HG02884 (cell line): ENCODE data around the gene CENPC.

Source experiments
- ATAC-seq: cut with Tn5 transposase; IDR thresholded peaks from one replicate; pipeline ENCODE4 v1.9.1; 2021; ENCODE audit warnings: mild to moderate bottlenecking, moderate library complexity; ENCODE audit not compliant: unreplicated experiment

Gene CENPC, protein sequence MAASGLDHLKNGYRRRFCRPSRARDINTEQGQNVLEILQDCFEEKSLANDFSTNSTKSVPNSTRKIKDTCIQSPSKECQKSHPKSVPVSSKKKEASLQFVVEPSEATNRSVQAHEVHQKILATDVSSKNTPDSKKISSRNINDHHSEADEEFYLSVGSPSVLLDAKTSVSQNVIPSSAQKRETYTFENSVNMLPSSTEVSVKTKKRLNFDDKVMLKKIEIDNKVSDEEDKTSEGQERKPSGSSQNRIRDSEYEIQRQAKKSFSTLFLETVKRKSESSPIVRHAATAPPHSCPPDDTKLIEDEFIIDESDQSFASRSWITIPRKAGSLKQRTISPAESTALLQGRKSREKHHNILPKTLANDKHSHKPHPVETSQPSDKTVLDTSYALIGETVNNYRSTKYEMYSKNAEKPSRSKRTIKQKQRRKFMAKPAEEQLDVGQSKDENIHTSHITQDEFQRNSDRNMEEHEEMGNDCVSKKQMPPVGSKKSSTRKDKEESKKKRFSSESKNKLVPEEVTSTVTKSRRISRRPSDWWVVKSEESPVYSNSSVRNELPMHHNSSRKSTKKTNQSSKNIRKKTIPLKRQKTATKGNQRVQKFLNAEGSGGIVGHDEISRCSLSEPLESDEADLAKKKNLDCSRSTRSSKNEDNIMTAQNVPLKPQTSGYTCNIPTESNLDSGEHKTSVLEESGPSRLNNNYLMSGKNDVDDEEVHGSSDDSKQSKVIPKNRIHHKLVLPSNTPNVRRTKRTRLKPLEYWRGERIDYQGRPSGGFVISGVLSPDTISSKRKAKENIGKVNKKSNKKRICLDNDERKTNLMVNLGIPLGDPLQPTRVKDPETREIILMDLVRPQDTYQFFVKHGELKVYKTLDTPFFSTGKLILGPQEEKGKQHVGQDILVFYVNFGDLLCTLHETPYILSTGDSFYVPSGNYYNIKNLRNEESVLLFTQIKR

DNA sequence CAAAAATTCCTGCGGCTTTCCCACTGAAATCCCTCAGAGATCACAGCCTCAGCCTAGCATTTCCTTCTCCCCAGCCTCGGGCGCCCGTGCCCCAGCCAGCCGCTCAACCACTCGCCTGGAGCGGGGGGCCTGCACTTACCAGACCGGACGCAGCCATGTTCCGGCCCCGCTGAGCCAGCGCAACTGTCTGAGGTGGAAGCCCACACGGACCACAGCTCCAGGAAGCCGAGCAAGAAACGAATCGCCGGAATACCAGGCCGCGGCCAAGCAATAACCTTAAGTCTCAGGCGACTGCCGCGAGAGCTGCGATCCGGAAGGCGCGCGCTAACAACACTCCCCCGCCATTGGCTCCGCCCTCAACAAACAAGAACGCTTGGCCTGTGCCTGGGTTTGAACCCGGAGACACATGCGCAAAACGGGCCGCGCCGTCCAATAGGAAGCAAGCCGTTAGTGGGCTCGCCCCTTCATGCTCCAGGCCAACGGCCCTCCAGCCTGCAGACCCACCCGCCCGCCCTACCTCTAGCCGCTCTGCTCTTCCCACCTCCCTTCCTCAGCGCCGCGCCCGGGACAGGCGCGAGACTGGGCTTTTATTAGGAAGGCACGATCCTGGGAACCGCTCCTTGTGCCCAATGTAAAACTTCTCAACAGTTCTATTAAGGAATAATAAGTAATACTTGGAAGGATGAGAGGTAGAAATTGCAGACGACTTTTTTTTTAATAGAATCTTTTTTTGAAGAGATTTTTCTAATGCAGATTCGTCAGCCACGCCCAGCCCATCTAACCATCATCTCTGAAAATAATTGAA lies at the start of gene CENPC:
CENPC (minus strand) TSS at position 305 of the 805 bp plus-strand sequence; CDS start at position 157, 148 bp downstream.
- peak; percentile 92 for ATAC-seq

DNA sequence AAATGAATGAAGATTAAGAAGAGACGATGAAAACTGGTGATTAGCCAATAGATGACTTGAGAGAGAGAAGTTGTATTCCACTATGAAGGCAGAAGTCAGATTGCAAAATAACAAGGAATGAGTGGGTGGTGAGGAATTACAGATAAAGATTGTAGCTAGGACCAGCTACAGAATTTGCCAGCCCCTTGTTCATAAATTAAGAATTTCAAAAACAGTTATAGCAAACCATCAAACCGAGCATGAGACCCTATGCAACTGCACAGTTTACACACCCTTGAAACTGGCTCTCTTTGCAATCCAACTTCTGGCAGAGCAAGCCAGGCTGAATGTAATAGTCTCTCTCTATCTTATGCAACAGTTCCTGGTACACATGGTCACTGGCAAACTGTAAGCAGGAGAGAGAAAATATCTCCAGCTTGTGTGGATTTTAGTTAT lies 48.5 kb upstream of the CENPC start:
- ATAC-seq: no peak

DNA sequence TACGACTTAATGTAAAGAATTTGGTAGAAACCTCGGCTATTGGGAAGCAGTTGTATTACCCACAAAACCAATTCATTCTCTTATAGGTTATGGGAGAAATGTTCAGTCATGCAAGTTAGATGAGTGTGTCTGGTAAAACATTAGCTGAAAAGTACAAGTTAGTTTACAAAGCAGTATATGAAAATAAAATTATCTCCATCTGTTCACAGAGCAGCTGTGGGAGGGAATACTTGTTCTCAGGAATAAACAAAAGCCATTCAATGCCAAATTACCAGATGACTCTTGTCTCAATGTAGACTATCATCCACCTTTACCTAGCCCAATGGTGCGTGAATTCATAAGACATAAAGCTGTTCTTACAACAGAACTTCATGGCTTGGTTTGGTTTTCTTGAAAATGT lies 41.9 kb upstream of the CENPC start:
- ATAC-seq: no peak

DNA sequence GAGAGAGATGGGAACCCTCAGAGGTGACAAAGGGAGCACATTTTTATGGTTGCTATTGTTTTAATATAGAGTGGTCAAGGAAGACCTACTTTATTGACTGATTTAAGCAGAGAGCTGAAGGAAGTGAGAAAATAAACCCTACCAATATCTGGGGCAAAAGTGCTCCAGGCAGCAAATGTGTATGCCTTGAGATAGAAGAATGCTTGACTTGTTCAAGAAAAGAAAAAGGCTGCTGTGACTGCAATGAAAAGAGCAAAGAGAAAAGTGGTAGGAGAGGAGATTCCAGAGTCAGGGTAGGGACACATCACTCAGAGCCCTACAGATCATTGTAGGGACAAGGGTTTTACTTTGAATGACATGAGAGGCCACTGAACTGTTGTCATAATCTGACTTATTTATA lies 39.2 kb upstream of the CENPC start:
- ATAC-seq: no peak

DNA sequence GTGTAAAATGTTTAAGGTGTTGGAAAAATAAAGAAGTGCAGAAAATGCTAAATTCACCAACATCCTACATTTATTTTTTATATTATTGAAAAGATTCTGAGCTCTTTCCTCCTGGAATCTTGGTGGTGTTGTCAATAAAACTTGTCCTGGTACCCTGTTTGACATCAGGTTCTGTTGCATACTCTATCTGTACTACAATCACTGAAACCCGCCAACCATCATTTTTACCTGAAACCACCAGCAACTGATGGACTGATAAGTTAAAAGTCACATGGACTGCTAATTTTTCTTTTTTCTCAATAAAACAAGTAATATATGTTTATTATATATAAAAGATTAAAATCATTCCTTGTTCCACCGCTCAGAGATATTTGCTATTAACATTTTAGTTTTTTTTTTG lies 36.6 kb upstream of the CENPC start:
- no peak for ATAC-seq

DNA sequence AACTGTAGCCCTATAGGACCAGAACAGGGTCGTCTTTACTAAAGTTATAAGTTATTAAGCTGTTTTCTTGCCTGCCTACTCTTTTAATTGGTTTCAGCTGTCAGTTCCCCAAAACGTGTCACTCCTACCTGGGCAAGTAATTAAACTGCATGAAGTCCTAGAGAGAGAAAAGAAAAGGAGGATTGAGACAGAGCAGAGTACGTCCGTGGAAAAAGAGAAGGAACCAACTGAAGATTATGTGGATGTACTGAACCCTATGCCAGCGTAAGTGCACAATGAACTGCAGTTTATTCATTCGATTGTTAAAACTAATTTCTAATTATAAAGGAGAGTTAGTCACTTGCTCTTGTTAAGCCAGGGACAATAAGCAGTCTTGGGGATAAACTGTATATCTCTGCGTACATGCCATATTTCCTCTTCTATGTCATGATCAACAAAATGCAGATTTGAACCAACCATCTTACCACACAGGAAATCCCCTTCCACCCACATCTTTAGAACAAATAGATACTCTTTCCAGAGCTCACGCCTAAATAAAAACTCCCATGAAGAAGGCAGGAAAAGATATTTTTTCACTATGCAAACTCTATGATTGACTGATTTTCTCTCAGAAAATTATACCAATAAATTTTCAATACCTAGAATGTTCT lies 36.0 kb upstream of the CENPC start:
- ATAC-seq: peak; percentile 51

DNA sequence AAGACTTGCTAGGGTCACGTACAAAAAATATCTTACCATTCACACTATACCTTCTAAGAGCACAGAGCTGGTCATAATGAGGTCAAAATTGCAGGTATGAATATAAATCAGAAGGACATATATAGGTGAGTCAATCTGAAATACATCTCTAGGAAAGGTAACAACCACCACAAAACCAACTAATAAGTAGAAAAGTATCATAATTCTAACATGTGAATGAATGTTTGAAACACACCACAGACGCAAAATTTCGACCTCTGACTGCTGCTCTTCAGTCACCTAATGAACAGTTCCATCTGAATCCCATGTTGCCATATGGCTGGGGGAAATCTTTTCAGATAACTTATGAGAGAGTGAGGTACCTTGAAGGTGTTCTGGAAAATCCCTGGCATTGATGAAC lies 35.3 kb upstream of the CENPC start:
- ATAC-seq: peak; percentile 42

DNA sequence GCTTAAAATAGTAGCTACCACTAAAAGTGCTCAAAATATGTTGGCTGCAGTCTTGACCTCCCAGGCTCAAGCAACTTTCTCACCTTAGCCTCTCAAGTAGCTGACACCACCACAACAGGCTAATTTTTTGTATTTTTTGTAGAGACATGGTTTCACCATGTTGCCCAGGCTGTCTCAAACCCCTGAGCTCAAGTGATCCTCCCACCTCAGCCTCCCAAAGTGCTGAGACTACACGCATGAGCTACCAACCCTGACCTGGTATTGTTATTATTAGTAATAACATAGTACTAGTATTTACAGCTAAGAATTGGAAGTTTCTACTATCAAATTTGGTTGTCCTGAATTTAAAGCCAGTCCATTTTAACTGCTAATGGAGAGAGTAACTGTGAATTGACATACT lies 31.2 kb upstream of the CENPC start:
- ATAC-seq: peak; percentile 37

DNA sequence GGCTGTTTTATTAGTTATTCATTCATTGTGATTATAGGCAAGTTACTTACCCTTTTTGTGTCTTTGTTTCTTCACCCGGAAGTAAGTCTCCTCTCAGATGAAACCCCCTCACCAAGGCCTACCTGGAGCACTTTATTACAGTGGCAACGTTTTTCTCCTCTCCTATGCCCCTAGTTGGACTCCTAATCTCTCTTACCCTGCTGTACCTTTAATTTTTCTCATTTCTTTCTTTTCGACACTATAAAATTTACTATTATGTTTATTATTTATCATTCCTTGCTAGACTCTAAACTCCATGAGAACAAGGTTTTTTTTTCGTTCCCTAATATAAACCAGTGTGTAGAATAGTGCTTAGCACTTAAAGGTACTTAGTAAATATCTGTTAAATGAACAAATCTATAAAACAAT lies 30.8 kb upstream of the CENPC start:
- ATAC-seq: no peak

DNA sequence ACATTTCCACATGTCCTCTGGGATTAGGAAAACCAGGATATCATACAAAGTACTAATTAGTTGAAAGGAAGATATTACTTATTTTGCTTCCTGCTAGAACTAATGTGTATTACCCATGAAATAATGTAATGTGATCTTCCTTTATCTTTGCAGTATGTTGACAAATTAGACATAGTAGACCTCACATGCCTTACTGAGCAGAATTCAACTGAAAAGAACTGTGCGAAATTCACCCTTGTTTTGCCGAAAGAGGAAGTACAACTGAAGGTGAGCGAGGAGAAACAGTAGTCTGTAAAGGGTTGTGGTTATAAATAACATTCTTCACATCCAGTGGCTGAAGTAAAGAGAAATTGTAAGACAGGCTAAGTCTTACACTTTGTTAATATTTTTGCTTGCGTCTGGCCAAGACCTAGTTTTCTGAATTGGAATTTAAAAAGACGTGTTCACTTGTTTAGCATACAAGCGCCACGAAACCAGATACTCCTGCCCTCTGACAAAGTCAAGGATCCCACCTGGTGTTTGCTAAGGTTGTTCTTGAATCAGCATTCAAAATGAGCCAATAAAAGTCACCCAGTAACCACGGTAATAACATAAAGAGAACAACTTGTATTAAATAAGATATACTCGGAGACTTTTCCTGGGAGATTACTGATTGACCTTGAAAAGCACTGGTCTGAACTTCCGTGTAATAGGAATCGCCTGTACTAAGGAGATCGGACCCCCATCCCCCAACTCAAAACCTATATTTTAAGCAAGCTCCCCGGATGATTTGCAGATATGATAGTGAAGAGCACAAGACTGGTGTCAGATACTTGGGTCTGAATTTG lies 30.1 kb upstream of the CENPC start:
- peak; percentile 88 for ATAC-seq

DNA sequence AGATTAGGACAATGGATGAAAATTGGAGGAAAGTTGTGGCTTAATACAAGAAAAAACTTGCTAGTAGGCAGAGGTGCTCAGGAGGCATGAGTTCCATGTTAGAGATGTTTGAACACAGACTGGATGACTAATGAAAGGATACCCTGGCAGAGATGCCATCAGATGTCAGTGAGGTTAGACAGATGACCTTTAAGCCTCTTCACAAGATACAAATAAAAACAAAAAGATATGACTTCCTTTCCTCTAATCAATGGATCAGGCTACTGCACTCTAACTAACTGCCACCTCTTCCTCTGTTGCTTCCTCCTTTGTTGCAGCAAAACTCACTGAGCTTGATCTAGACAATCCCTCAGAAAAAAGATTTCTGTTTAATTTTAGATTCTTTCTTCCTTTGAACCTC lies 27.9 kb upstream of the CENPC start:
- no peak for ATAC-seq

- ATAC-seq: no peak
Observed at GRCh38 chr4:67571975-67572374, 26.7 kb upstream of the CENPC start.

DNA sequence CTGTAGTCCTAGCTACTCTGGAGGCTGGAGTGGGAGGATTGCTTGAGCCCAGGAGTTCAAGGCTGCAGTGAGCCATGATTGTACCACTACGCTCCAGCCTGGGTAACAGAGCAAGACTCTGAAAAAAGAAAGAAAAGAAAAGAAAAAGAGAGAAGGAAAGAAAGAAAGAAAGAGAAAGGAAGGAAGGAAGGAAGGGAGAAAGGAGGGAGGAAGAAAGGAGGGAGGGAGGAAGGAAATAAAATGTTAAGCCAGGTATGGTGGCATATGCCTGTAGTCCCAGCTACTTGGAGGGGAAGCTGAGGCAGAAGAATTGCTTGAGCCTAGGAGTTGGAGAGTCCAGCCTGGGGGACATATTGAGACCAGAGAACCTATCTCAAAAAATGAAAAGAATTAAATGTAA lies 25.2 kb upstream of the CENPC start:
- ATAC-seq: no peak

GRCh38 chr4:67568820-67569219 lies 23.5 kb upstream of the CENPC start:
- no peak for ATAC-seq

DNA sequence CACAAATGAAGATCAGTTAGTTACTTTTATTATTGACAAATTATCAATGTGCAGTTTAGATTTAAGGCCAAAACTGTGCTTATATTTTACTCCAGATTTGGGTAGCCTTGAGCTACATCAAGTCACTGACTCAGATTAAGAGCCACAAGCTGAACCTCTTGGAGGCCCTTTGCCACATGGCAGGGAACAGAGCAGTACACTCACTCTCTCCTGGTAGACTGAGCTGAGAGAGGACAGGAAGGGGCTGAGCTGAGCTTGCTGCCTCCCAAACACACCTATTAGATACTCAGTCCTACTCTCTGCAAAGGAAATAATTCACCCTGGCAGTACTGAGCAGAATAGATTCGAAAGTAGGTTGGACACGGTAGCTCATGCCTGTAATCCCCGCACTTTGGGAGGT lies 21.0 kb upstream of the CENPC start:
- ATAC-seq: no peak

- no peak for ATAC-seq
Observed at GRCh38 chr4:67565284-67565683, 20.0 kb upstream of the CENPC start.

DNA sequence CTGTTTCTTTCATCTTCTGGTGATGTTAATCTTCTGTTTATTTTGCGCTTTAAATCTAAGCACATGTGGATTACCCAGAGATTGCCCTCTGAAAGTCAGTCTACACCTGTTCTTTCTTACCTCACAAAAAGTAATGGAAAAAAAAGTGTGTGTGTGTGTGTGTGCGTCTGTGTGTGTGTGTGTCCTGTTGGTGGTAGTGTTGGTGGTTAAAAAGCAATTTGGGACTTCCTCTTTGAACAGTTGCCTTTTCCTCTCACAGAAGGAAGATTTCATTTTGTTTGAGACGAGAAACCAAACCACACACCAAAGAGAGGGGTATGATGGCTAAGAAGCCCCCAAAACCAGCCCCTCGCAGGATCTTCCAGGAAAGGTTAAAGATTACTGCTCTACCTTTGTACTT lies 13.2 kb upstream of the CENPC start, which contains the start of gene STAP1:
STAP1 (plus strand) TSS at position 235 of the 400 bp plus-strand sequence; CDS start at position 318, 83 bp downstream.
- peak; percentile 70 for ATAC-seq

GRCh38 chr4:67556436-67556835 lies 11.1 kb upstream of the CENPC start:
- ATAC-seq: no peak

GRCh38 chr4:67555447-67555846 lies 10.1 kb upstream of the CENPC start:
- ATAC-seq: no peak
